ENCODE results near the gene FAM9A.

The FAM9A gene

GRCh38 chrX:8834392-8834791, 33.2 kb upstream of the FAM9A start:
- TF ChIP-seq CTCF (IDR thresholded peaks at IDR 0.05; ENCODE audit: low read depth, low read length) = no peak
- TF ChIP-seq EZH2phosphoT487 (IDR thresholded peaks at IDR 0.05; ENCODE audit: low read depth) = no peak
- no peaks in the 10 kb centered on the region; the same call in 1 of the 2 replicates for H3K27me3 ChIP-seq (ENCODE audit: low read depth, low read length)
- no peak overlapping the region for H3K4me2 ChIP-seq (ENCODE audit: low read length)
- H3K9me3 ChIP-seq (ENCODE audit: insufficient read depth, low read length) = no peaks in the 10 kb centered on the region
- no peaks in the 10 kb centered on the region for H3K79me2 ChIP-seq (ENCODE audit: low read length)
- no peaks in the 10 kb centered on the region for H4K20me1 ChIP-seq (ENCODE audit: insufficient read depth, low read length)
- no peaks in the 10 kb centered on the region for H3K36me3 ChIP-seq (replicated peaks; ENCODE audit: low read depth, low read length)
- no peaks in the 10 kb centered on the region for H3K4me1 ChIP-seq (ENCODE audit: low read length)
- H3K4me3 ChIP-seq (ENCODE audit: low read length) = no peak overlapping the region
- no peak overlapping the region for H3K9ac ChIP-seq (ENCODE audit: low read length)
- H3K27ac ChIP-seq (ENCODE audit: low read length) = no peak overlapping the region
- no peak overlapping the region for H2AFZ ChIP-seq (ENCODE audit: low read depth, low read length)

GRCh38 chrX:8832582-8833378, 31.6 kb upstream of the FAM9A start:
- Histone ChIP-seq H3K4me3 (ENCODE audit: low read length) (no peak overlapping the region), H3K4me2 (ENCODE audit: low read length) (no peak overlapping the region), H3K27ac (ENCODE audit: low read length) (no peak overlapping the region), H3K9ac (ENCODE audit: low read length) (no peak overlapping the region), H2AFZ (ENCODE audit: low read depth, low read length) (no peak overlapping the region), H4K20me1 (ENCODE audit: insufficient read depth, low read length) (no peaks in the 10 kb centered on the region), H3K79me2 (ENCODE audit: low read length) (no peaks in the 10 kb centered on the region), H3K9me3 (ENCODE audit: insufficient read depth, low read length) (no peaks in the 10 kb centered on the region), H3K36me3 (replicated peaks; ENCODE audit: low read depth, low read length) (no peaks in the 10 kb centered on the region), H3K27me3 (ENCODE audit: low read depth, low read length) (no peaks in the 10 kb centered on the region; the same call in 1 of the 2 replicates), H3K4me1 (ENCODE audit: low read length) (no peaks in the 10 kb centered on the region)
- no peak for TF ChIP-seq EZH2phosphoT487 (IDR thresholded peaks at IDR 0.05; ENCODE audit: low read depth)
- no peak for TF ChIP-seq CTCF (IDR thresholded peaks at IDR 0.05; ENCODE audit: low read depth, low read length)

GRCh38 chrX:8823698-8824097, 22.5 kb upstream of the FAM9A start:
- Histone ChIP-seq H3K36me3 (replicated peaks; ENCODE audit: low read depth, low read length) (no peaks in the 10 kb centered on the region), H3K27me3 (ENCODE audit: low read depth, low read length) (no peaks in the 10 kb centered on the region), H3K9ac (ENCODE audit: low read length) (no peak overlapping the region)

More at GRCh38 chrX:8823698-8824097, 22.5 kb upstream of the FAM9A start:
- TF ChIP-seq CTCF (IDR thresholded peaks at IDR 0.05; ENCODE audit: low read depth, low read length) (no peak), EZH2phosphoT487 (IDR thresholded peaks at IDR 0.05; ENCODE audit: low read depth) (no peak)
- H3K9me3 ChIP-seq (ENCODE audit: insufficient read depth, low read length) = no peaks in the 10 kb centered on the region
- H4K20me1 ChIP-seq (ENCODE audit: insufficient read depth, low read length) = no peaks in the 10 kb centered on the region
- H2AFZ ChIP-seq (ENCODE audit: low read depth, low read length) = no peak overlapping the region
- H3K4me3 ChIP-seq (ENCODE audit: low read length) = no peak overlapping the region
- no peaks in the 10 kb centered on the region for H3K79me2 ChIP-seq (ENCODE audit: low read length)
- H3K27ac ChIP-seq (ENCODE audit: low read length) = no peak overlapping the region
- no peaks in the 10 kb centered on the region for H3K4me1 ChIP-seq (ENCODE audit: low read length)
- no peak overlapping the region for H3K4me2 ChIP-seq (ENCODE audit: low read length)

Measured in OCI-LY3 (cell line).